Endothelial cell of umbilical vein (primary cell): Measurements from ENCODE around the gene PRR3. TPM values are rescaled to one million over a fixed set of nuclear protein-coding genes. Genes with fewer than 3 reads are reported as not detected.

Experiments used
- BruUV-seq: library from RNA; stranded (reverse); fragments of 400-500 nt; replicated peaks from 2 replicates; lab custom pipeline; 2021; lab: Mats Ljungman, UMichigan
- CTCF ChIA-PET: fragments of 300-600, 350-600 bp; sonication (Branson Sonifier 250); formaldehyde crosslinking; loops from one replicate; lab custom pipeline; 2021; ENCODE audit warnings: antibody characterized with exemption, inconsistent platforms; lab: Charles Lee
- POLR2A ChIA-PET: fragments of 300-600, 350-600 bp; sonication (Branson Sonifier 250); formaldehyde crosslinking; loops from one replicate; lab custom pipeline; 2021; ENCODE audit warnings: antibody characterized with exemption, inconsistent platforms; lab: Charles Lee
- DNase-seq: peaks from one replicate; pipeline ENCODE4 v3.0.0-alpha.2; 2011; ENCODE audit warnings: low read depth, low spot score
- FAIRE-seq: peaks from 2 replicates; lab custom pipeline; 2011; peaks lifted over from hg19 to GRCh38; lab: Jason Lieb, UNC
- H2AFZ ChIP-seq: 2 replicates; pipeline ENCODE4 v1.6.0; 2012; ENCODE audit warnings: low read depth, low read length, control low read depth, inconsistent platforms
- H3K27ac ChIP-seq: 2 replicates; pipeline ENCODE4 v1.5.1; 2011; ENCODE audit warnings: low read depth, mild to moderate bottlenecking, control low read depth, low read length, moderate library complexity; ENCODE audit not compliant: insufficient read depth
- H3K27me3 ChIP-seq, 2 experiments: 2 replicates each; pipeline versions ENCODE4 v1.6.0 to v1.6.1; 2011; ENCODE audit warnings: low read length in 2 of 2, mixed read lengths in 1 of 2; ENCODE audit not compliant: control insufficient read depth in 2 of 2, insufficient read depth in 2 of 2
- H3K36me3 ChIP-seq, 2 experiments: 2 replicates in 1 of 2; 3 replicates in 1 of 2; pipeline ENCODE4 v1.5.1; 2011; ENCODE audit warnings: low read length in 2 of 2, mild to moderate bottlenecking in 1 of 2, moderate library complexity in 1 of 2; ENCODE audit not compliant: control insufficient read depth in 2 of 2, insufficient read depth in 2 of 2; ENCODE audit errors: extremely low read depth in 1 of 2
- H3K4me1 ChIP-seq: 3 replicates; pipeline ENCODE4 v1.5.1; 2011; ENCODE audit warnings: mild to moderate bottlenecking, low read length; ENCODE audit not compliant: control insufficient read depth, insufficient read depth; ENCODE audit errors: extremely low read depth
- H3K4me2 ChIP-seq: 2 replicates; pipeline ENCODE4 v1.6.1; 2011; ENCODE audit warnings: low read length, control low read depth, mixed read lengths; ENCODE audit not compliant: insufficient read depth
- H3K4me3 ChIP-seq, 3 experiments: fragments of 200-600 bp in 1 of 3; sonication (generic), shearing (Covaris generic) in 1 of 3; replicated peaks in 1 of 3; 2 replicates each; pipeline ENCODE4 v1.5.1; 2011 to 2016; ENCODE audit warnings: control low read depth in 3 of 3, low read length in 3 of 3, mild to moderate bottlenecking in 2 of 3, inconsistent platforms in 1 of 3, low read depth in 1 of 3, moderate library complexity in 1 of 3; ENCODE audit not compliant: insufficient read depth in 1 of 3
- H3K79me2 ChIP-seq: 2 replicates; pipeline ENCODE4 v1.6.0; 2012; ENCODE audit warnings: low read length, inconsistent platforms; ENCODE audit not compliant: control insufficient read depth, insufficient read depth
- H3K9ac ChIP-seq: replicated peaks from 2 replicates; pipeline ENCODE3; 2011; ENCODE audit warnings: low read length, control low read depth; ENCODE audit not compliant: insufficient read depth; ENCODE audit errors: extremely low read depth
- H3K9me1 ChIP-seq: replicated peaks from 3 replicates; pipeline ENCODE4 v1.6.0; 2011; ENCODE audit warnings: mild to moderate bottlenecking, low read length; ENCODE audit not compliant: control insufficient read depth, insufficient read depth; ENCODE audit errors: extremely low read depth
- H3K9me3 ChIP-seq: replicated peaks from 2 replicates; pipeline ENCODE4 v1.5.1; 2012; ENCODE audit warnings: low read length, inconsistent platforms; ENCODE audit not compliant: control insufficient read depth, insufficient read depth
- H4K20me1 ChIP-seq: replicated peaks from 2 replicates; pipeline ENCODE3; 2011; ENCODE audit warnings: mild to moderate bottlenecking, low read length; ENCODE audit not compliant: control insufficient read depth, insufficient read depth; ENCODE audit errors: extremely low read depth
- CTCF ChIP-seq, 2 donors: IDR thresholded peaks; 1 replicate in 1 of 2; 2 replicates in 1 of 2; pipeline ENCODE4 v1.5.1; 2011; ENCODE audit warnings: low read length in 2 of 2, mild to moderate bottlenecking in 2 of 2, moderate library complexity in 2 of 2, control low read depth in 1 of 2, inconsistent platforms in 1 of 2, low read depth in 1 of 2; ENCODE audit not compliant: insufficient read depth in 1 of 2; ENCODE audit errors: extremely low read depth in 1 of 2
- EZH2 ChIP-seq: IDR thresholded peaks from 2 replicates; pipeline ENCODE4 v1.6.1; 2012; ENCODE audit warnings: borderline replicate concordance, low read depth, mild to moderate bottlenecking, moderate library complexity, low read length, inconsistent platforms; ENCODE audit not compliant: severe bottlenecking
- FOS ChIP-seq: IDR thresholded peaks from 2 replicates; pipeline ENCODE4 v1.6.1; 2011; ENCODE audit warnings: mild to moderate bottlenecking, low read length, moderate library complexity, borderline replicate concordance; ENCODE audit not compliant: insufficient read depth
- GATA2 ChIP-seq: IDR thresholded peaks from 2 replicates; pipeline ENCODE4 v1.7.0; 2011; ENCODE audit warnings: low read depth, mild to moderate bottlenecking, moderate library complexity, mixed read lengths, low read length; ENCODE audit not compliant: insufficient read length, insufficient read depth
- JUN ChIP-seq: IDR thresholded peaks from 2 replicates; pipeline ENCODE4 v1.6.1; 2011; ENCODE audit warnings: borderline replicate concordance, low read depth; ENCODE audit not compliant: insufficient read length, insufficient read depth
- MAX ChIP-seq: IDR thresholded peaks from 2 replicates; pipeline ENCODE4 v1.6.1; 2011; ENCODE audit not compliant: insufficient read depth, insufficient read length
- MYC ChIP-seq: IDR thresholded peaks from one replicate; pipeline ENCODE4 v1.6.1; 2011; ENCODE audit warnings: mild to moderate bottlenecking, low read depth, low read length
- POLR2A ChIP-seq: IDR thresholded peaks from 2 replicates; pipeline ENCODE4 v1.6.1; 2012; ENCODE audit warnings: low read depth, mild to moderate bottlenecking, control low read depth, low read length
- POLR2AphosphoS5 ChIP-seq: IDR thresholded peaks from 2 replicates; pipeline ENCODE4 v1.6.1; 2012; ENCODE audit warnings: low read depth, mild to moderate bottlenecking, control low read depth, low read length, moderate library complexity; ENCODE audit not compliant: insufficient read depth
- dilution Hi-C: fragments of 300-500 bp; cut with MboI; formaldehyde crosslinking; loops from one replicate; pipeline ENCODE4 v1.15.0; 2019; ENCODE audit warnings: low sequenced_read_pairs; ENCODE audit not compliant: extremely low pct_ligation_motif_present
- intact Hi-C: fragments of 100-400 bp; cut with micrococcal nuclease; formaldehyde crosslinking; loops from one replicate; pipeline ENCODE4 v1.10.0; 2022
- polyA plus RNA-seq, 4 experiments: library from polyadenylated mRNA; depleted of rRNA in 3 of 4; stranded (reverse) in 3 of 4; unstranded in 1 of 4; fragments of >200 nt; gene quantifications; 2 replicates each; pipeline versions ENCODE4 v1.2.1 to v1.2.3, GENCODE V29; 2011 to 2012; ENCODE audit warnings: missing spikeins in 1 of 4
- total RNA-seq: library from RNA; stranded (reverse); gene quantifications from 2 replicates; pipeline ENCODE4 v1.2.3, GENCODE V29; 2021

Gene PRR3
- total and polyA plus RNA-seq, 2 donors (not counting 3 experiments of a cell fraction or from before 2014, with no cell fraction given) = 10.6 to 22.3 TPM

- H3K4me2 ChIP-seq = peak within 1 kb of the TSS; percentile 83
- no peaks in the 10 kb centered on the region for H4K20me1 ChIP-seq
- no peak for TF ChIP-seq MYC
- no peak for TF ChIP-seq POLR2A
- no peak for TF ChIP-seq GATA2
- no peak for TF ChIP-seq EZH2
- no peak for TF ChIP-seq FOS
- no peak for TF ChIP-seq POLR2AphosphoS5
- no peak for TF ChIP-seq MAX
- TF ChIP-seq JUN = no peak
- no peak for TF ChIP-seq CTCF (IDR thresholded peaks at IDR 0.05; ENCODE audit: extremely low read depth in 1 of 2, insufficient read depth in 1 of 2, low read depth in 1 of 2, low read length in 2 of 2)
- H3K79me2 ChIP-seq = peaks cover 16% of the 10 kb centered on the region
- H3K9me1 ChIP-seq = no peaks in the 10 kb centered on the region
- H3K27me3 ChIP-seq = no peaks in the 10 kb centered on the region
- dilution Hi-C loops = no loop called here
- peak within 1 kb of the TSS; percentile 94 for H2AFZ ChIP-seq
- H3K9ac ChIP-seq = peak within 1 kb of the TSS; percentile 86
- ChIA-PET POLR2A (interaction anchor here (2.1 kb wide), 1 partner anchor 15 kb away, joined by 9 read pairs; the partner anchor contains the start of gene ABCF1), CTCF (interaction anchor here (1.1 to 4.9 kb wide), 6 partner anchors 12 to 116 kb away, joined by 3 to 65 read pairs (median 10); partner anchors contain the start of genes ABCF1 and DHX16)
- H3K27ac ChIP-seq = peak within 1 kb of the TSS; percentile 84
- peaks cover 0 to 14% of the 10 kb centered on the region in 2 experiments for H3K36me3 ChIP-seq
- no TSS peak for BruUV-seq
- FAIRE-seq (peak; percentile 38), DNase-seq (peak; percentile 88)
- H3K9me3 ChIP-seq = no peaks in the 10 kb centered on the region
- intact Hi-C loops = loop anchor here (1.0 kb wide), 3 partner anchors 15 to 61 kb away; partner anchors contain the start of genes ABCF1, MRPS18B and PPP1R10
- peaks cover 19% of the 10 kb centered on the region for H3K4me1 ChIP-seq
- peak within 1 kb of the TSS; percentile 39 to 93 (median 52) for H3K4me3 ChIP-seq
Observed at GRCh38 chr6:30556066-30556905, 809 bp upstream of the PRR3 start, which contains the start of gene GNL1. Gene GNL1, minus strand, starts transcription at chr6:30556489. Its CDS starts 286 bp downstream, at chr6:30556203.
